ENCODE data around the gene DOCK2. TPM values are rescaled to one million over a fixed set of nuclear protein-coding genes. Genes with fewer than 3 reads are reported as not detected.

The DOCK2 gene
- total RNA-seq, 4 donors from 2014 or later, result 2.3 to 11.2 (median 3.2) TPM

GRCh38 chr5:169700611-169701010 lies 63.5 kb downstream of the DOCK2 start:
- DNase-seq (ENCODE audit: low spot score in 2 of 2), result no peak
- WGBS, result 88% methylated on average over 5 of the region's 5 CpGs
- no peaks in the 10 kb centered on the region for H3K4me1 ChIP-seq
- H3K27ac ChIP-seq, result no peak overlapping the region
- peaks cover 3% of the 10 kb centered on the region for H3K36me3 ChIP-seq
- no peak for TF ChIP-seq POLR2AphosphoS5 (IDR thresholded peaks at IDR 0.05)
- TF ChIP-seq CTCF (IDR thresholded peaks at IDR 0.05), result no peak
- no peak for TF ChIP-seq EP300 (IDR thresholded peaks at IDR 0.05)
- no peak for TF ChIP-seq POLR2A (IDR thresholded peaks at IDR 0.05)
- H3K27me3 ChIP-seq, result no peaks in the 10 kb centered on the region
- H3K4me3 ChIP-seq, result no peak overlapping the region
- no peaks in the 10 kb centered on the region for H3K9me3 ChIP-seq

- WGBS, result 42% methylated on average over 8 of the region's 8 CpGs
- H3K4me3 ChIP-seq, result no peak overlapping the region
- H3K36me3 ChIP-seq, result peaks cover 3% of the 10 kb centered on the region
- TF ChIP-seq CTCF (IDR thresholded peaks at IDR 0.05) (peak in 1 of 2 donors; percentile 15), POLR2AphosphoS5 (IDR thresholded peaks at IDR 0.05) (no peak)
- DNase-seq (ENCODE audit: low spot score in 2 of 2), result no peak
- no peaks in the 10 kb centered on the region for H3K9me3 ChIP-seq
- H3K4me1 ChIP-seq, result no peaks in the 10 kb centered on the region
- no peak overlapping the region for H3K27ac ChIP-seq
- no peaks in the 10 kb centered on the region for H3K27me3 ChIP-seq
Measured at GRCh38 chr5:169701910-169702451, 64.9 kb downstream of the DOCK2 start.

- no peak for DNase-seq (ENCODE audit: low spot score in 2 of 2)
- 75% methylated on average over 7 of the region's 7 CpGs for WGBS
- no peaks in the 10 kb centered on the region for H3K27me3 ChIP-seq
- peaks cover 3% of the 10 kb centered on the region for H3K36me3 ChIP-seq
- no peaks in the 10 kb centered on the region for H3K4me1 ChIP-seq
- TF ChIP-seq POLR2A (IDR thresholded peaks at IDR 0.05), result no peak
- no peak overlapping the region for H3K27ac ChIP-seq
- H3K9me3 ChIP-seq, result no peaks in the 10 kb centered on the region
- no peak overlapping the region for H3K4me3 ChIP-seq
Measured at GRCh38 chr5:169702693-169703481, 65.8 kb downstream of the DOCK2 start.

GRCh38 chr5:169703813-169704212 lies 66.7 kb downstream of the DOCK2 start:
- TF ChIP-seq POLR2AphosphoS5 (IDR thresholded peaks at IDR 0.05) (no peak), EP300 (IDR thresholded peaks at IDR 0.05) (no peak), POLR2A (IDR thresholded peaks at IDR 0.05) (no peak), CTCF (IDR thresholded peaks at IDR 0.05) (no peak)
- Histone ChIP-seq H3K27me3 (no peaks in the 10 kb centered on the region), H3K9me3 (no peaks in the 10 kb centered on the region), H3K4me3 (no peak overlapping the region), H3K27ac (no peak overlapping the region), H3K36me3 (peaks cover 3% of the 10 kb centered on the region), H3K4me1 (no peaks in the 10 kb centered on the region)
- no peak for DNase-seq (ENCODE audit: low spot score in 2 of 2)
- WGBS, result 67% methylated on average over 2 of the region's 2 CpGs

- Histone ChIP-seq H3K36me3 (peaks cover 3% of the 10 kb centered on the region), H3K9me3 (no peaks in the 10 kb centered on the region), H3K27me3 (no peaks in the 10 kb centered on the region), H3K4me1 (no peaks in the 10 kb centered on the region), H3K4me3 (no peak overlapping the region), H3K27ac (no peak overlapping the region)
- 90% methylated on average over 2 of the region's 2 CpGs for WGBS
- TF ChIP-seq CTCF (IDR thresholded peaks at IDR 0.05), result no peak
- TF ChIP-seq POLR2A (IDR thresholded peaks at IDR 0.05), result no peak
- no peak for TF ChIP-seq EP300 (IDR thresholded peaks at IDR 0.05)
- TF ChIP-seq POLR2AphosphoS5 (IDR thresholded peaks at IDR 0.05), result no peak
- no peak for DNase-seq (ENCODE audit: low spot score in 2 of 2)
Measured at GRCh38 chr5:169705322-169705721, 68.2 kb downstream of the DOCK2 start.
